ENCODE data around the gene SIAH1.
"Not testable (repeated sequence)": the region's sequence is repeated elsewhere in the genome, so short reads cannot be mapped to it uniquely, and the experiment has no call there.

Gene SIAH1

DNA sequence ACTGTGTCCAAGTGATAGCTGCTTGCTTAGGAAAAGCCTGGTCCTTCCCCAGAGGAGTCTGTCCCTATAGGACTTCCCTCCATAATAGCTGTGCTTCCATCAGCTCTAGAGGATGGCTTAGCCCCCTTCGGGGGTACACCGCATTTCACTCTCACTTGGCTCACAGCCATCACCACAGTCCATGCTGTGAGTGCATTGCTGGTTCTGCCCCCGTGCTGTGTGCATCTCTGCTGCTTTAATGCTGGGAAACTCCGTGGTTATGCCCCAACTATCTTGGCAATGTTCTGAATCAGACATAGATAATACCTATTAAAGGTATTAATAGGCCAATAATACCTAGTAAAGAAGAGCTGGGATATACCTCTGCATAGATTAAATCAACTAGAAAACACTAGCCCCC is 58.3 kb downstream of the SIAH1 start:
- DNase-seq: no peak

GRCh38 chr16:48323783-48324775 is 61.1 kb downstream of the SIAH1 start:
- DNase-seq: no peak

- no peak for DNase-seq
Measured at GRCh38 chr16:48321317-48322036, 63.7 kb downstream of the SIAH1 start.

DNA sequence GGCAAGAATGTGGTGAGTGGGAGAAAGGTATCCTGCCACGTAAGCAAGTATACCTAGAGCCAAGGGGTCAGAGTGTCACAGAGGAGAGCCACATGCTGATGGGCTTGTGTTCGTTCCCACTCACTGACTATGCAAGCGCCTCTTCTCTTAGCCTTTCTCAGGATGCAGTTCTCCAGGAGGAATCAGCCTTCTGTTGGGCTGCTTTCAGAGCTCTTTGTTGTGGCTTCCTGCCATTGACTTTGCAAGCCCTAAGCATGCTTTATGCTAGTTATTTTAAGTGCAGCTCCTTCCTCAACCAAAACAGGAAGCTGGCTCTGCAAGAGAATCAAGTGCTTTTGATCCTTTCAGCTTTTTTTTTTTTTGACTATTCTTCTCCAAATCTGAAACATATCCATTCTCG is 66.6 kb downstream of the SIAH1 start:
- DNase-seq: no peak

- DNase-seq: no peak
Measured at GRCh38 chr16:48317614-48318315, 67.4 kb downstream of the SIAH1 start.

DNA sequence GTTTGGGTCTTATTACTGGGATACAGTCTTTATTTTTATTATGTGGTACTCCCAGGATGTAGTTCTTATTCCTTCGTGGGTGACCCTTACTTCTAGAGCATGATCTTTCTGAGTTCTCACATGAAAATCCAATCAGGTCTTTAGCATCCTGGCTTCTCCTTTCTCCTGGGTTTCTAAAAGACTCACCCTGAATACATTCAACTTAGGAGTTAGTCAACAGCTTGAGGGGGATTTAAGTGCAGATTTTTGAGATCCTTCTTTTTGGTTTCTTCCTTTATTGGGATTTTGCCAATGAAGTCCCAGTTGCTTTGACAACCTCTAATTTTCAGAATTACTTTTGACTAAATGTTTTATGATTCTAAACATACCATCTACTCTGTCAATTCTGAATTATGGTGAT is 68.2 kb downstream of the SIAH1 start:
- DNase-seq: no peak

GRCh38 chr16:48313905-48314304 is 71.3 kb downstream of the SIAH1 start:
- not testable (repeated sequence) for DNase-seq

DNA sequence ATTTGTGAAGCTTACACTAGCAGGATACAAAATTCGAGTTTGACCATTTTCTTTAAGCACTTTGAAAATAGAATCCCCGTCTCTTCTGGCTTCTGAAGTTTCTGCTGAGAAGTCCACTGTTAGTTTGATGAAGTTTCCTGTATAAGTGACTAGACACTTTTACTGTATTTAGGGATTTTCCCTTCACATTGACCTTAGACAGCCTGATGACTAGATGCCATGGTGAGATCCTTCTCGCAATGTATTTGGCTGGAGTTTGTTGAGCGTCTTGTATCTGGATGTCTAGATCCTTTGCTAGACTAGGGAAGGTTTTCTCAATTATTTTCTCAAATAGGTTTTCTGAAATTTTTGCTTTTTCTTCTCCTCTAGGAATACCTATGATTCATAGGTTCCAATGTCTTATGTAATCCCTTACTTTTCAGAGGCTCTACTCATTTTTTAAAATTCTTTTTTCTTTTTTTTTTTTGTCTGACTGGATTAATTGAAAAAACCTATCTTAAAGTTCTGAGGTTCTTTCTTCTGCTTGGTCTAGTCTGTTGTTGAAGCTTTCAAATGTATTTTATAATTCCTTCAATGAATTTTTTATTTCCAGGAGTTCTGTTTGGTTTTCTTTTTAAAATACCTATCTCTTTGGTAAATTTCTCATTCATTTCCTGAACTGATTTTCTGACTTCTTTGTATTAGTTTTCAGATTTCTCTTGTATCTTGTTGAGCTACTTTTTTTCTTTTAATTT is 74.1 kb downstream of the SIAH1 start:
- DNase-seq: no peak

Measured in NCI-H446 (cell line).